AG09319 (cell line): ENCODE data around the gene SNRNP48.

Source experiments
- DNase-seq: peaks from one replicate; pipeline ENCODE4 v3.0.0-alpha.2; 2010; ENCODE audit warnings: low read depth; ENCODE audit errors: extremely low read depth
- TF ChIP-seq, protein P1 (sequence below): IDR thresholded peaks from 2 replicates; pipeline ENCODE4 v1.5.1; 2011; ENCODE audit warnings: low read depth, mild to moderate bottlenecking, inconsistent platforms, low read length, moderate library complexity

The SNRNP48 gene

GRCh38 chr6:7559651-7560385 is 30.2 kb upstream of the SNRNP48 start:
- TF ChIP-seq, protein P1, sequence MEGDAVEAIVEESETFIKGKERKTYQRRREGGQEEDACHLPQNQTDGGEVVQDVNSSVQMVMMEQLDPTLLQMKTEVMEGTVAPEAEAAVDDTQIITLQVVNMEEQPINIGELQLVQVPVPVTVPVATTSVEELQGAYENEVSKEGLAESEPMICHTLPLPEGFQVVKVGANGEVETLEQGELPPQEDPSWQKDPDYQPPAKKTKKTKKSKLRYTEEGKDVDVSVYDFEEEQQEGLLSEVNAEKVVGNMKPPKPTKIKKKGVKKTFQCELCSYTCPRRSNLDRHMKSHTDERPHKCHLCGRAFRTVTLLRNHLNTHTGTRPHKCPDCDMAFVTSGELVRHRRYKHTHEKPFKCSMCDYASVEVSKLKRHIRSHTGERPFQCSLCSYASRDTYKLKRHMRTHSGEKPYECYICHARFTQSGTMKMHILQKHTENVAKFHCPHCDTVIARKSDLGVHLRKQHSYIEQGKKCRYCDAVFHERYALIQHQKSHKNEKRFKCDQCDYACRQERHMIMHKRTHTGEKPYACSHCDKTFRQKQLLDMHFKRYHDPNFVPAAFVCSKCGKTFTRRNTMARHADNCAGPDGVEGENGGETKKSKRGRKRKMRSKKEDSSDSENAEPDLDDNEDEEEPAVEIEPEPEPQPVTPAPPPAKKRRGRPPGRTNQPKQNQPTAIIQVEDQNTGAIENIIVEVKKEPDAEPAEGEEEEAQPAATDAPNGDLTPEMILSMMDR, result no peak
- DNase-seq, result no peak

DNA sequence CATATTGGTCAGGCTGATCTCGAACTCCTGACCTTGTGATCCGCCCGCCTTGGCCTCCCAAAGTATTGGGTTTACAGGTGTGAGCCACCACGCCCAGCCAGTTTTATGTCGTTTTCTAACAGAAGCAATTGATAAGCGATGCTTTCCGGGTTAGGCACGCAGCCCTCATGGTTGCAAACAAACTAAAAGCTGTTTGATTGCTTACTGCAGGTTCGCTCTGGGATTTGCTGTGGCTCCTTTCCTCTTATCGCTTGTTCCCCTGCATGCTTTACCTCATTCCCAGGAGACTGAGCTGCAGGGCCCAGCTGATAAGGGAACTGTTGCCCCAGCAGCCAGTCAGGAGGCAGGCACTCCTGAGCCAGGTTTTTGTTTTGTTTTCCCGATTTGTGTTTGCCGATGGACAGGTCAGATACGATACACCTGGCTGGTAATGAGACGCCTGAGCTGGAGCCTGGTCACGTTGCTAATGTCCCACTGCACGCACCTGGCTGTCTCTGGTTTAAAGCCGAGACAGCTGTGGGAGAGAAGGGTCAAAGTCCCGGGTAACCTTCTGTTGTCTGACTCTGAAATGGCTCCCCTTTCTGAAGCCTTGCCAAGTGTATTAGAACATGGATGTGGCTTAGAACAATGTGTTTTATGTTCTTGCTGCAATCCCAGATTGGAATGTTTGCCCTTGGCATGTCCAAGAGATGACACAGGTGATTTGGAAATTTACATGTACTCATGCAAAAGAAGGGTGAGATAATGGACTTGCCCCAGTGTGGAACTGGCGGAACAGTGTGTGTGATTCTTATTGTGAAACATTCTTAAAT is 28.6 kb upstream of the SNRNP48 start:
- TF ChIP-seq, protein P1, result no peak
- no peak for DNase-seq

DNA sequence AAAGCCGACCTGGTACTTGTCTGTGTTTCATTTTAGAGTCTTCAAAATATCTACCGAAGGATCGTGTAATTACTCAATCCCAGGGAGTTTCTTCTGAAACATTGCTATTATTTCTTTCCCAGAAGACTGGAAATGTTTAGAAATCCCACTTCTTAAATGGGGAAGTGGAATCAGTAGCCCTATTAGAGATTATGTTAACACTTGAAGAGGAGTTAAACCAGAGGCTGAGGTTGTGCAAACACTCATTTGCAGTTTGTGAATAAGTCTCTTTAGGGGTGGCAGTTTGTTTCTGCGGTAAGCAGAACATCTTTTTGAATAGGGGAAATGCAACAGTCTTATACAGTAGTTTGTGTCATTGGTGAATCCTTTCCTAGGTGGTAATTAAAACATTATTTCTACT is 27.2 kb upstream of the SNRNP48 start:
- no peak for DNase-seq
- TF ChIP-seq, protein P1, result no peak

- TF ChIP-seq, protein P1, result no peak
- DNase-seq, result no peak
Observed at GRCh38 chr6:7566107-7566506, 23.9 kb upstream of the SNRNP48 start.

DNA sequence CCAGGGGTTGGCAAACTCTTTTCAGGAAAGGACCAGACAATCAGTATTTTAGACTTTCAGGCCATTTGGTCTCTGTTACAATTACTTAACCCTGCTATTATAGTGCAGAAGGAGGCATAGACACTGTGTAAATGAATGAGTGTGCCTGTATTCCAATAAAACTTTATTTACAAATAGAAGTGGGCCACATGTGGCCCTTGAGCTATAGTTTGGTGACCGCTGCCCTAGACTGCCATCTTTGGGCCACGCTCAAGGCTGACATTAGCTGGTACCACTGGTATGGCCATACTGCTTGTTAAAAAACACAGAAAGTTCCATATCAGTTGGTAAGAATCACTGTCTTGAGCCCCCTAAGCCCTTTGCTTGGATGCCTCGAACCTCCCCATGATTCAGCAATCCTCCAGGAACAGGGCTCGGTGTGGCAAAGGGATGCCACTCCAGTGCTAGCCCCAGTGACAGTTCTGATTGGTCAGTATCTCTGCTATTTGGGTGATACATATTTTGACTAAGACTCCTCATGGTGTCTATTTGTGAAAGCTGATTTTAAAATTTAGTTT is 23.3 kb upstream of the SNRNP48 start:
- TF ChIP-seq, protein P1, result no peak
- DNase-seq, result no peak

DNA sequence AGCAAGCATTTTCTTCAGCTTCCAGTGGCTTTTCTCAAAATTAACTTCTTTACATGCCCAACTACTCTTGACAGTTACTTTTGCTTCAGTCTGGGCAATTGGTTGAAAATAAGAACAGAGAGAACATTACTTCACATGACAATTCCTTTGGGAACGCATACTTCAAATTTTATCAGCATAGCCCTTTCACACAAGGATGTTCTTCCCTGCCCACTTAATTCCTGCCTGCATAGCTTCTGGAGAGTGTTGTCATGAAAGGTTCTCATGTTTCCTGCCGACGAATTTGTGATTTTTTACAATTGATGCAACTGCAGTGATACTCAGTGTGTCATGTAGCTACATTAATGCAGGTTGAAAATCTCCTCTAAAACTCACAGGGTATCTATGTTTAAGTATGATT is 22.0 kb upstream of the SNRNP48 start:
- TF ChIP-seq, protein P1, result no peak
- peak; percentile 77 for DNase-seq

GRCh38 chr6:7569082-7569481 is 20.9 kb upstream of the SNRNP48 start:
- TF ChIP-seq, protein P1, result no peak
- DNase-seq, result no peak
